OCI-LY1 (cell line): ENCODE data around the gene PCDHA5.

Source experiments
- CTCF ChIP-seq: fragments of 200-600 bp; sonication (generic), shearing (Covaris generic); IDR thresholded peaks from 2 replicates; pipeline ENCODE4 v1.5.1; 2017; ENCODE audit warnings: mild to moderate bottlenecking, antibody characterized with exemption, low read length, moderate library complexity, mixed read lengths
- EZH2 ChIP-seq: fragments of 200-600 bp; sonication (generic), shearing (Covaris generic); IDR thresholded peaks from 2 replicates; pipeline ENCODE4 v1.8.0; 2017; ENCODE audit warnings: borderline replicate concordance, mixed run types, mild to moderate bottlenecking, antibody characterized with exemption, low read length, moderate library complexity, mixed read lengths

GRCh38 chr5:140806834-140807775 lies 14.3 kb upstream of the PCDHA5 start, which contains the start of gene PCDHA4:
- TF ChIP-seq CTCF = peak; percentile 27; the same call in 1 of the 2 replicates
- TF ChIP-seq EZH2 = no peak
